A673 (cell line): ENCODE data around the gene PIK3CD. TPM values are rescaled to one million over a fixed set of nuclear protein-coding genes. Genes with fewer than 3 reads are reported as not detected.

Experiments used
- BruUV-seq: library from RNA; stranded (reverse); fragments of 400-500 nt; replicated peaks from 2 replicates; lab custom pipeline; 2021; lab: Mats Ljungman, UMichigan
- CTCF ChIA-PET: fragments of 300-600 bp; sonication (Branson Sonifier 250); formaldehyde crosslinking; loops from one replicate; lab custom pipeline; 2022; ENCODE audit warnings: antibody characterized with exemption; lab: Charles Lee
- POLR2A ChIA-PET: fragments of 300-600 bp; sonication (Branson Sonifier 250); formaldehyde crosslinking; loops from one replicate; lab custom pipeline; 2022; ENCODE audit warnings: antibody characterized with exemption; ENCODE audit not compliant: low non-redundant PET; lab: Charles Lee
- DNase-seq: peaks from one replicate; pipeline ENCODE4 v3.0.0-alpha.2; 2015; ENCODE audit warnings: low spot score
- H3K27ac ChIP-seq: fragments of 200-600 bp; sonication (generic); 2 replicates; pipeline ENCODE4 v1.5.1; 2016; ENCODE audit warnings: mixed run types, low read depth, mild to moderate bottlenecking, mixed read lengths, antibody characterized with exemption, low read length; ENCODE audit not compliant: poor library complexity, severe bottlenecking
- H3K27me3 ChIP-seq: fragments of 200-600 bp; sonication (generic); replicated peaks from 2 replicates; pipeline ENCODE4 v1.6.1; 2017; ENCODE audit warnings: mixed run types, low read depth, mild to moderate bottlenecking, mixed read lengths, antibody characterized with exemption, low read length; ENCODE audit not compliant: insufficient read depth, poor library complexity
- H3K36me3 ChIP-seq: fragments of 200-600 bp; sonication (generic); 2 replicates; pipeline ENCODE4 v1.6.1; 2016; ENCODE audit warnings: mixed run types, mild to moderate bottlenecking, mixed read lengths, antibody characterized with exemption, low read length; ENCODE audit not compliant: insufficient read depth, poor library complexity, severe bottlenecking
- H3K4me1 ChIP-seq: fragments of 200-600 bp; sonication (generic); 2 replicates; pipeline ENCODE4 v1.6.1; 2017; ENCODE audit warnings: mixed run types, mild to moderate bottlenecking, mixed read lengths, antibody characterized with exemption, low read length; ENCODE audit not compliant: insufficient read depth, poor library complexity, severe bottlenecking
- H3K4me3 ChIP-seq: fragments of 200-600 bp; sonication (generic); 2 replicates; pipeline ENCODE4 v1.5.1; 2016; ENCODE audit warnings: low read depth, mixed run types, mild to moderate bottlenecking, mixed read lengths, low read length; ENCODE audit not compliant: poor library complexity, severe bottlenecking
- H3K9me3 ChIP-seq: fragments of 200-600 bp; sonication (generic); 2 replicates; pipeline ENCODE4 v1.6.1; 2016; ENCODE audit warnings: mixed run types, low read depth, mild to moderate bottlenecking, mixed read lengths, antibody characterized with exemption, low read length; ENCODE audit not compliant: poor library complexity, severe bottlenecking
- CTCF ChIP-seq: fragments of 300-800, 200-600 bp; sonication (generic); conservative IDR thresholded peaks from 2 replicates; pipeline ENCODE4 v1.5.1; 2017; ENCODE audit warnings: low read depth, mild to moderate bottlenecking, antibody characterized with exemption, low read length, moderate library complexity, mixed read lengths
- EZH2 ChIP-seq: fragments of 200-600 bp; sonication (generic); IDR thresholded peaks from 2 replicates; pipeline ENCODE4 v1.6.1; 2017; ENCODE audit warnings: borderline replicate concordance, low read depth, mild to moderate bottlenecking, mixed read lengths, antibody characterized with exemption, low read length; ENCODE audit not compliant: poor library complexity, severe bottlenecking
- intact Hi-C: fragments of 100-400 bp; cut with micrococcal nuclease; formaldehyde crosslinking; loops from one replicate; pipeline ENCODE4 v1.10.0; 2022; ENCODE audit not compliant: unreplicated experiment
- total RNA-seq: library from RNA; stranded (reverse); gene quantifications from 2 replicates; pipeline ENCODE4 v1.2.3, GENCODE V29; 2021

Gene PIK3CD
- total RNA-seq, 1 experiment from 2014 or later: 2.1 TPM

- no peak for DNase-seq
- intact Hi-C loops: no loop called here
- no peak overlapping the region for H3K4me3 ChIP-seq
- H3K27me3 ChIP-seq: no peaks in the 10 kb centered on the region
- POLR2A ChIA-PET: no interaction called here
- TF ChIP-seq CTCF (no peak), EZH2 (no peak)
- CTCF ChIA-PET: no interaction called here
- H3K27ac ChIP-seq: no peak overlapping the region
- no peaks in the 10 kb centered on the region for H3K9me3 ChIP-seq
- no peaks in the 10 kb centered on the region for H3K4me1 ChIP-seq
- peaks cover 58% of the 10 kb centered on the region for H3K36me3 ChIP-seq
- BruUV-seq: no TSS peak
These were observed 45.5 kb upstream of the PIK3CD start for GRCh38 chr1:9605946-9606455.

- no peak overlapping the region for H3K27ac ChIP-seq
- BruUV-seq: no TSS peak
- ChIA-PET POLR2A (no interaction called here), CTCF (no interaction called here)
- no peaks in the 10 kb centered on the region for H3K9me3 ChIP-seq
- no peaks in the 10 kb centered on the region for H3K27me3 ChIP-seq
- DNase-seq: no peak
- no peaks in the 10 kb centered on the region for H3K4me1 ChIP-seq
- H3K36me3 ChIP-seq: peaks cover 57% of the 10 kb centered on the region
- intact Hi-C loops: no loop called here
- no peak overlapping the region for H3K4me3 ChIP-seq
- TF ChIP-seq CTCF (no peak), EZH2 (no peak)
These were observed 45.1 kb upstream of the PIK3CD start for GRCh38 chr1:9606458-9606857.

- no peaks in the 10 kb centered on the region for H3K27me3 ChIP-seq
- H3K4me3 ChIP-seq: no peak overlapping the region
- H3K36me3 ChIP-seq: peaks cover 57% of the 10 kb centered on the region
- H3K27ac ChIP-seq: no peak overlapping the region
- TF ChIP-seq CTCF (no peak), EZH2 (no peak)
- ChIA-PET CTCF (no interaction called here), POLR2A (no interaction called here)
- DNase-seq: no peak
- H3K4me1 ChIP-seq: no peaks in the 10 kb centered on the region
- intact Hi-C loops: no loop called here
- no peaks in the 10 kb centered on the region for H3K9me3 ChIP-seq
- BruUV-seq: no TSS peak
These were observed 44.6 kb upstream of the PIK3CD start for GRCh38 chr1:9606948-9607347.
